ENCODE measurements around the gene C10orf90.

Gene C10orf90

DNA sequence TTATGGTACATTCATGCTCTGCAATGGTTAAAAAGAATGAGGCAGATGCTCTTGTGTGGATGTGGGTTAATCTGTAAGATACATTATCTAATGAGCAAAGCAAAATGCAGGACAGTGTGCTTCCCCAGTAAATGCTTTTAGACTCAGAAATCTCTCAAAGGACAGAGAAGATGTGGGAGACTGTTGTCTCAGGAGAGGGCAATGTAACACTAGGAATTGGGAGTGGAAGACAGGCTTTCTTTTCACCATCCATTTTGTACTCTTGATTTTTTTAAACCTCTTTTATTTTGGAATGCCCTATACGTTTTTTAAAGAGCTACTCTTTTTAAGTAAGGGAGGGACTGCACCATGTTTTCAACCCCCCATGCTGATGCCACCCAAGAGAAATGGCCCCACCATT is 204.7 kb downstream of the C10orf90 start:
- TF ChIP-seq, protein P1, sequence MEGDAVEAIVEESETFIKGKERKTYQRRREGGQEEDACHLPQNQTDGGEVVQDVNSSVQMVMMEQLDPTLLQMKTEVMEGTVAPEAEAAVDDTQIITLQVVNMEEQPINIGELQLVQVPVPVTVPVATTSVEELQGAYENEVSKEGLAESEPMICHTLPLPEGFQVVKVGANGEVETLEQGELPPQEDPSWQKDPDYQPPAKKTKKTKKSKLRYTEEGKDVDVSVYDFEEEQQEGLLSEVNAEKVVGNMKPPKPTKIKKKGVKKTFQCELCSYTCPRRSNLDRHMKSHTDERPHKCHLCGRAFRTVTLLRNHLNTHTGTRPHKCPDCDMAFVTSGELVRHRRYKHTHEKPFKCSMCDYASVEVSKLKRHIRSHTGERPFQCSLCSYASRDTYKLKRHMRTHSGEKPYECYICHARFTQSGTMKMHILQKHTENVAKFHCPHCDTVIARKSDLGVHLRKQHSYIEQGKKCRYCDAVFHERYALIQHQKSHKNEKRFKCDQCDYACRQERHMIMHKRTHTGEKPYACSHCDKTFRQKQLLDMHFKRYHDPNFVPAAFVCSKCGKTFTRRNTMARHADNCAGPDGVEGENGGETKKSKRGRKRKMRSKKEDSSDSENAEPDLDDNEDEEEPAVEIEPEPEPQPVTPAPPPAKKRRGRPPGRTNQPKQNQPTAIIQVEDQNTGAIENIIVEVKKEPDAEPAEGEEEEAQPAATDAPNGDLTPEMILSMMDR (IDR thresholded peaks at IDR 0.05; ENCODE audit: low read depth, low read length), result no peak
- DNase-seq (ENCODE audit: extremely low read depth, low read depth), result no peak

GRCh38 chr10:126463286-126463685 is 207.2 kb downstream of the C10orf90 start:
- no peak for DNase-seq (ENCODE audit: extremely low read depth, low read depth)
- TF ChIP-seq, protein P1 (IDR thresholded peaks at IDR 0.05; ENCODE audit: low read depth, low read length), result no peak

GRCh38 chr10:126461289-126461940 is 209.1 kb downstream of the C10orf90 start:
- TF ChIP-seq, protein P1 (IDR thresholded peaks at IDR 0.05; ENCODE audit: low read depth, low read length), result no peak
- no peak for DNase-seq (ENCODE audit: extremely low read depth, low read depth)

GRCh38 chr10:126459878-126460481 is 210.5 kb downstream of the C10orf90 start:
- TF ChIP-seq, protein P1 (IDR thresholded peaks at IDR 0.05; ENCODE audit: low read depth, low read length), result no peak
- DNase-seq (ENCODE audit: extremely low read depth, low read depth), result peak; percentile 57

DNA sequence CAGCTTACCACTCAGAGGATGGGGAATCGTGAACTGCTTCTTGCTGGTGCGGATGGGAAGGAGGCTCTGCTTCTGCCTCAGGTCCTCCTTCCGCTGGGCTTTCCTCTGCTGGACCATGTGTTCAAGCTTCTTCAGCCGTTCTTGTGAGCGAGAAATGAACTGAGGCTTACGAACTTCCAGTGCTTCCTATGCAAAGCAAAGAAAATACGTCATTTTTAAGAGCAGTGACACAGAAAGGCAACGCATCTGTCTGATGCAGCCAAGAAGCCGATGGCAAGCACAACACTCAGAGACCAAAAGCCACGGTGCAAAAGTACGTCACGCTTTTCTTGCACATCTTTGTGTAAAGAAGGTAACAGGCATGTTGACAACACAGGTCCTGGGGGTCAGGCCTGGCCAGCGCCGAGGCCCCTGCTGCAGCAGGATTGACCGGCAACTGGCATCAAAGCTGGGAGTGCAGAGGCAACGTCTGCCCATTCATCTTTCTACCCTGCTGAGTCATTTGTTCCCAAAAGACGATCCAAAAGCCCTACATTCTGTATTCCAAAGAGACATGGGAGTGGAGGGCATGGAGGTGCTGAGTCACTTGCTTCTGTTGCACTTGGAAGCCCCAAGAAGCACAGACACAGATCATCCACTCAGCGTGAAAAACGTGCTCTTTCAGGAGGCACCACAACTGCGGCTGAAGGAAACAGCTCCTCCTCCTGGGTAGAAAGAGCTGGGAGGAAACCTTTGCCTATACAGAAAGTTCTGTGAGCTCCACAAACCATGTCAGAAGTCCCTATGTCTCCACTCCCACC is 211.3 kb downstream of the C10orf90 start:
- DNase-seq (ENCODE audit: extremely low read depth, low read depth), result no peak
- TF ChIP-seq, protein P1 (IDR thresholded peaks at IDR 0.05; ENCODE audit: low read depth, low read length), result peak; percentile 10

DNA sequence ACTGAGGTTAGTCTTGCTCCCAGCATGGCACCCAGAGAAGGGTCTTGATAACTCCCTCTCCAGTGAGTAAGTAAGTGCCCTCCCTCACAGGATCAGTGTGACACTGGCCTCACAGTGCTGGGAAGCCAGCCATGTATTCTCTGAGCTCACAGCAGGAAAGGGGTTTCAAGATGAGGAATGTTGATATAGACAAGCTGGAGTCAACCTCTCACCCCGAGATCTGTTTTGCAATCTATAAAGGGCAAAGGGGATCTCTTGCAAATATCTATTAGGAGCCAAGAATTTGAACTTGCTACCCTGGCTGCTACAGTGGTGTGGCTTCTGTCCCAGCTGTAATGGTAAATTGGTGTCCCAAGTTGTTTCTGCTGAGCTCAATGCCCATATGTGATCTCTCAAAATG is 212.0 kb downstream of the C10orf90 start:
- no peak for DNase-seq (ENCODE audit: extremely low read depth, low read depth)
- TF ChIP-seq, protein P1 (IDR thresholded peaks at IDR 0.05; ENCODE audit: low read depth, low read length), result no peak

DNA sequence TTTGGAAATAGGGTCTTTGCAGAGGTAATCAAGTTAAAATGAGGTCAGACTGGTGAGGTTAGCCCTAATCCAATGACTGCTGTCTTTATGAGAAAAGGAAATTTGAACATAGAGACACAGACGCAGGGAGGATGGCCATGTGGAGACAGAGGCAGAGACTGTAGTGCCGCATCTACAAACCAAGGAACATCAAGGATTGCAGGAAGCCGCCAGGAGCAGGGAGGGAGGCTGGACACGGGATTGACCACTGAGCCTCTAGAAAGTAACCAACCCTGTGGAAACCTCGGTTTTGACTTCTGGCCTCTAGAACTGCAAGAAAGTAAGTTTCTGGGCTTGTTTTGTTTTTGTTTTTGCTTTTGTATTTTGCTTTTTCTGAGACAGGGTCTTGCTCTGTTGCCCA is 213.9 kb downstream of the C10orf90 start:
- TF ChIP-seq, protein P1 (IDR thresholded peaks at IDR 0.05; ENCODE audit: low read depth, low read length), result no peak
- DNase-seq (ENCODE audit: extremely low read depth, low read depth), result no peak
